Endothelial cell of umbilical vein (primary cell): ENCODE measurements around the gene GALNT14. TPM values are rescaled to one million over a fixed set of nuclear protein-coding genes. Genes with fewer than 3 reads are reported as not detected.

Experiments used
- BruUV-seq: library from RNA; stranded (reverse); fragments of 400-500 nt; replicated peaks from 2 replicates; lab custom pipeline; 2021; lab: Mats Ljungman, UMichigan
- CTCF ChIA-PET: fragments of 300-600, 350-600 bp; sonication (Branson Sonifier 250); formaldehyde crosslinking; loops from one replicate; lab custom pipeline; 2021; ENCODE audit warnings: antibody characterized with exemption, inconsistent platforms; lab: Charles Lee
- POLR2A ChIA-PET: fragments of 300-600, 350-600 bp; sonication (Branson Sonifier 250); formaldehyde crosslinking; loops from one replicate; lab custom pipeline; 2021; ENCODE audit warnings: antibody characterized with exemption, inconsistent platforms; lab: Charles Lee
- DNase-seq: peaks from one replicate; pipeline ENCODE4 v3.0.0-alpha.2; 2011; ENCODE audit warnings: low read depth, low spot score
- FAIRE-seq: peaks from 2 replicates; lab custom pipeline; 2011; peaks lifted over from hg19 to GRCh38; lab: Jason Lieb, UNC
- H2AFZ ChIP-seq: 2 replicates; pipeline ENCODE4 v1.6.0; 2012; ENCODE audit warnings: low read depth, low read length, control low read depth, inconsistent platforms
- H3K27ac ChIP-seq: 2 replicates; pipeline ENCODE4 v1.5.1; 2011; ENCODE audit warnings: low read depth, mild to moderate bottlenecking, control low read depth, low read length, moderate library complexity; ENCODE audit not compliant: insufficient read depth
- H3K27me3 ChIP-seq, 2 experiments: 2 replicates each; pipeline versions ENCODE4 v1.6.0 to v1.6.1; 2011; ENCODE audit warnings: low read length in 2 of 2, mixed read lengths in 1 of 2; ENCODE audit not compliant: control insufficient read depth in 2 of 2, insufficient read depth in 2 of 2
- H3K36me3 ChIP-seq, 2 experiments: 2 replicates in 1 of 2; 3 replicates in 1 of 2; pipeline ENCODE4 v1.5.1; 2011; ENCODE audit warnings: low read length in 2 of 2, mild to moderate bottlenecking in 1 of 2, moderate library complexity in 1 of 2; ENCODE audit not compliant: control insufficient read depth in 2 of 2, insufficient read depth in 2 of 2; ENCODE audit errors: extremely low read depth in 1 of 2
- H3K4me1 ChIP-seq: 3 replicates; pipeline ENCODE4 v1.5.1; 2011; ENCODE audit warnings: mild to moderate bottlenecking, low read length; ENCODE audit not compliant: control insufficient read depth, insufficient read depth; ENCODE audit errors: extremely low read depth
- H3K4me2 ChIP-seq: 2 replicates; pipeline ENCODE4 v1.6.1; 2011; ENCODE audit warnings: low read length, control low read depth, mixed read lengths; ENCODE audit not compliant: insufficient read depth
- H3K4me3 ChIP-seq, 3 experiments: fragments of 200-600 bp in 1 of 3; sonication (generic), shearing (Covaris generic) in 1 of 3; replicated peaks in 1 of 3; 2 replicates each; pipeline ENCODE4 v1.5.1; 2011 to 2016; ENCODE audit warnings: control low read depth in 3 of 3, low read length in 3 of 3, mild to moderate bottlenecking in 2 of 3, inconsistent platforms in 1 of 3, low read depth in 1 of 3, moderate library complexity in 1 of 3; ENCODE audit not compliant: insufficient read depth in 1 of 3
- H3K79me2 ChIP-seq: 2 replicates; pipeline ENCODE4 v1.6.0; 2012; ENCODE audit warnings: low read length, inconsistent platforms; ENCODE audit not compliant: control insufficient read depth, insufficient read depth
- H3K9ac ChIP-seq: replicated peaks from 2 replicates; pipeline ENCODE3; 2011; ENCODE audit warnings: low read length, control low read depth; ENCODE audit not compliant: insufficient read depth; ENCODE audit errors: extremely low read depth
- H3K9me1 ChIP-seq: replicated peaks from 3 replicates; pipeline ENCODE4 v1.6.0; 2011; ENCODE audit warnings: mild to moderate bottlenecking, low read length; ENCODE audit not compliant: control insufficient read depth, insufficient read depth; ENCODE audit errors: extremely low read depth
- H3K9me3 ChIP-seq: replicated peaks from 2 replicates; pipeline ENCODE4 v1.5.1; 2012; ENCODE audit warnings: low read length, inconsistent platforms; ENCODE audit not compliant: control insufficient read depth, insufficient read depth
- H4K20me1 ChIP-seq: replicated peaks from 2 replicates; pipeline ENCODE3; 2011; ENCODE audit warnings: mild to moderate bottlenecking, low read length; ENCODE audit not compliant: control insufficient read depth, insufficient read depth; ENCODE audit errors: extremely low read depth
- CTCF ChIP-seq, 2 donors: IDR thresholded peaks; 1 replicate in 1 of 2; 2 replicates in 1 of 2; pipeline ENCODE4 v1.5.1; 2011; ENCODE audit warnings: low read length in 2 of 2, mild to moderate bottlenecking in 2 of 2, moderate library complexity in 2 of 2, control low read depth in 1 of 2, inconsistent platforms in 1 of 2, low read depth in 1 of 2; ENCODE audit not compliant: insufficient read depth in 1 of 2; ENCODE audit errors: extremely low read depth in 1 of 2
- EZH2 ChIP-seq: IDR thresholded peaks from 2 replicates; pipeline ENCODE4 v1.6.1; 2012; ENCODE audit warnings: borderline replicate concordance, low read depth, mild to moderate bottlenecking, moderate library complexity, low read length, inconsistent platforms; ENCODE audit not compliant: severe bottlenecking
- FOS ChIP-seq: IDR thresholded peaks from 2 replicates; pipeline ENCODE4 v1.6.1; 2011; ENCODE audit warnings: mild to moderate bottlenecking, low read length, moderate library complexity, borderline replicate concordance; ENCODE audit not compliant: insufficient read depth
- GATA2 ChIP-seq: IDR thresholded peaks from 2 replicates; pipeline ENCODE4 v1.7.0; 2011; ENCODE audit warnings: low read depth, mild to moderate bottlenecking, moderate library complexity, mixed read lengths, low read length; ENCODE audit not compliant: insufficient read length, insufficient read depth
- JUN ChIP-seq: IDR thresholded peaks from 2 replicates; pipeline ENCODE4 v1.6.1; 2011; ENCODE audit warnings: borderline replicate concordance, low read depth; ENCODE audit not compliant: insufficient read length, insufficient read depth
- MAX ChIP-seq: IDR thresholded peaks from 2 replicates; pipeline ENCODE4 v1.6.1; 2011; ENCODE audit not compliant: insufficient read depth, insufficient read length
- MYC ChIP-seq: IDR thresholded peaks from one replicate; pipeline ENCODE4 v1.6.1; 2011; ENCODE audit warnings: mild to moderate bottlenecking, low read depth, low read length
- POLR2A ChIP-seq: IDR thresholded peaks from 2 replicates; pipeline ENCODE4 v1.6.1; 2012; ENCODE audit warnings: low read depth, mild to moderate bottlenecking, control low read depth, low read length
- POLR2AphosphoS5 ChIP-seq: IDR thresholded peaks from 2 replicates; pipeline ENCODE4 v1.6.1; 2012; ENCODE audit warnings: low read depth, mild to moderate bottlenecking, control low read depth, low read length, moderate library complexity; ENCODE audit not compliant: insufficient read depth
- dilution Hi-C: fragments of 300-500 bp; cut with MboI; formaldehyde crosslinking; loops from one replicate; pipeline ENCODE4 v1.15.0; 2019; ENCODE audit warnings: low sequenced_read_pairs; ENCODE audit not compliant: extremely low pct_ligation_motif_present
- intact Hi-C: fragments of 100-400 bp; cut with micrococcal nuclease; formaldehyde crosslinking; loops from one replicate; pipeline ENCODE4 v1.10.0; 2022
- polyA plus RNA-seq, 4 experiments: library from polyadenylated mRNA; depleted of rRNA in 3 of 4; stranded (reverse) in 3 of 4; unstranded in 1 of 4; fragments of >200 nt; gene quantifications; 2 replicates each; pipeline versions ENCODE4 v1.2.1 to v1.2.3, GENCODE V29; 2011 to 2012; ENCODE audit warnings: missing spikeins in 1 of 4
- total RNA-seq: library from RNA; stranded (reverse); gene quantifications from 2 replicates; pipeline ENCODE4 v1.2.3, GENCODE V29; 2021

The GALNT14 gene
- total and polyA plus RNA-seq, 2 donors (not counting 3 experiments of a cell fraction or from before 2014, with no cell fraction given): 0.04 to 0.40 TPM

- Histone ChIP-seq H3K79me2 (no peaks in the 10 kb centered on the region), H3K27me3 (no peaks in the 10 kb centered on the region), H3K4me1 (no peaks in the 10 kb centered on the region), H4K20me1 (no peaks in the 10 kb centered on the region), H3K27ac (no peak overlapping the region), H3K9me3 (no peaks in the 10 kb centered on the region), H3K4me3 (no peak overlapping the region), H3K4me2 (no peak overlapping the region), H3K9me1 (no peaks in the 10 kb centered on the region), H2AFZ (no peak overlapping the region), H3K36me3 (no peaks in the 10 kb centered on the region), H3K9ac (no peak overlapping the region)
- DNase-seq (no peak), FAIRE-seq (no peak)
- POLR2A ChIA-PET: no interaction called here
- dilution Hi-C loops (no loop called here), intact Hi-C loops (no loop called here)
- no TSS peak for BruUV-seq
- TF ChIP-seq CTCF (IDR thresholded peaks at IDR 0.05; ENCODE audit: extremely low read depth in 1 of 2, insufficient read depth in 1 of 2, low read depth in 1 of 2, low read length in 2 of 2) (no peak), FOS (no peak), MAX (no peak), POLR2A (no peak), EZH2 (no peak), JUN (no peak), POLR2AphosphoS5 (no peak), MYC (no peak), GATA2 (no peak)
- CTCF ChIA-PET: no interaction called here
These were observed 134.0 kb downstream of the GALNT14 start for GRCh38 chr2:31004257-31004656.
